ENCODE data around the gene NR2C2.
A peak's percentile ranks its signal among the peaks of the same experiment; 100 is the strongest.

Gene NR2C2

GRCh38 chr3:14969671-14970070, 22.3 kb downstream of the NR2C2 start:
- intact Hi-C loops (cut with DNase I; ENCODE audit: low total_unique reads) = no loop called here
- no peak for TF ChIP-seq CTCF (IDR thresholded peaks at IDR 0.05)
- peak overlapping the region in 1 of 2 donors; percentile 5 for H3K27ac ChIP-seq
- H3K36me3 ChIP-seq = peaks cover 18 to 34% (median 27%) of the 10 kb centered on the region in 3 donors
- H3K4me3 ChIP-seq = no peak overlapping the region
- DNase-seq = no peak
- H3K27me3 ChIP-seq = no peaks in the 10 kb centered on the region
- no peaks in the 10 kb centered on the region for H3K9me3 ChIP-seq
- H3K4me1 ChIP-seq = peaks cover 0 to 11% (median 0%) of the 10 kb centered on the region in 4 donors

GRCh38 chr3:14976317-14976716, 28.9 kb downstream of the NR2C2 start:
- Histone ChIP-seq H3K4me3 (no peak overlapping the region), H3K9me3 (no peaks in the 10 kb centered on the region), H3K27me3 (no peaks in the 10 kb centered on the region), H3K4me1 (peaks cover 0 to 21% (median 0%) of the 10 kb centered on the region in 4 donors), H3K27ac (no peak overlapping the region), H3K36me3 (peaks cover 17 to 24% (median 18%) of the 10 kb centered on the region in 3 donors)
- DNase-seq = no peak
- no peak for TF ChIP-seq CTCF (IDR thresholded peaks at IDR 0.05)
- intact Hi-C loops (cut with DNase I; ENCODE audit: low total_unique reads) = no loop called here

- intact Hi-C loops (cut with DNase I; ENCODE audit: low total_unique reads) = no loop called here
- H3K4me1 ChIP-seq = peaks cover 0 to 19% (median 0%) of the 10 kb centered on the region in 4 donors
- TF ChIP-seq CTCF (IDR thresholded peaks at IDR 0.05) = no peak
- no peak for DNase-seq
- H3K36me3 ChIP-seq = no peaks in the 10 kb centered on the region
- H3K9me3 ChIP-seq = no peaks in the 10 kb centered on the region
- H3K27ac ChIP-seq = no peak overlapping the region
- H3K27me3 ChIP-seq = no peaks in the 10 kb centered on the region
- no peak overlapping the region for H3K4me3 ChIP-seq
Measured at GRCh38 chr3:14980689-14981088, 33.3 kb downstream of the NR2C2 start.

DNA sequence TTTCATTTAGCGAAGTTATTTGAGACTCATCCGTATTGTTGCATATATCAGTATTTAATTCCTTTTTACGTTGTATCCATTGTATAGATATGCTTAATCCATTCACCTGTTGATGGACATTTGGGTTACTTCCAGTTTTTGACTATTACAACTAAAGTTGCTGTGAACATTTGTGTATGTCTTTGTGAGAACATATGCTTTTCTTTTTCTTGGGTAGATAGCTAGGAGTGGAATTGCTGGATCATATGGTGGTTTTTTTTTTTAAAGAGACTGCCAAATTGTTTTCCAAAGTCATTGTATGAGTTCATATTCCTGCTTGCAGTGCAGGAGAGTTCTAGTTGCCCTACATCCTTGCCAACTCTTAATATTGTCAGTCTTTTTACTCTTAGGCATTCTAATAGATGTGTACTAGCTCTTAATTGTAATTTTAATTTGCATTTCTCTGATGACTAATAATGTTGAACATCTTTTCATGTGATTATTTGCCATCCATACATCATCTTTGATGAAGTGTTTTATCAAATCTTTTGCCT, 37.3 kb downstream of the NR2C2 start:
- H3K9me3 ChIP-seq = no peaks in the 10 kb centered on the region
- H3K36me3 ChIP-seq = no peaks in the 10 kb centered on the region
- H3K4me1 ChIP-seq = peaks cover 0 to 18% (median 5%) of the 10 kb centered on the region in 4 donors
- intact Hi-C loops (cut with DNase I; ENCODE audit: low total_unique reads) = no loop called here
- H3K27ac ChIP-seq = no peak overlapping the region
- H3K4me3 ChIP-seq = no peak overlapping the region
- no peaks in the 10 kb centered on the region for H3K27me3 ChIP-seq
- no peak for DNase-seq
- TF ChIP-seq CTCF (IDR thresholded peaks at IDR 0.05) = no peak

DNA sequence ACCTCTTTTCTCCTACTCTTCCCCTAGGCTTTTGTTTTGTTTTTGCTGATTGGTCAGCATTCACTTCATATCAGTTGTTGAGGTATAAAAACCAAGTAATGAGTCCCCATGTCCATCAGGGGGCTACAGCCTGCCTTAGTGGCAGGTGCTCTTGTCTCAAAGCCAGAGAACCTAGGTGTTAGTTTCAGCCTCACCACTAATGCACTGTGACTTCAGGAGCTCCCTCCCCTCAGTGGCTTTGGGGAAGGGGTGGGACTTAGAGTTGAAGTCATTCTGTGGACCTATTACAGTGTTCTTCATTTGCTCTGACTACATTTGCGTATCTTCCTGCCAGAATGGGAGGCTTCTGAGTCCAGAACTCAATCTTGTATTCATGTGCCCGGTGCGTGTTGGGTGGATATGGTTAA, 41.6 kb downstream of the NR2C2 start:
- Histone ChIP-seq H3K4me3 (no peak overlapping the region), H3K27ac (no peak overlapping the region), H3K36me3 (no peaks in the 10 kb centered on the region), H3K9me3 (no peaks in the 10 kb centered on the region), H3K4me1 (peaks cover 0 to 38% (median 13%) of the 10 kb centered on the region in 4 donors), H3K27me3 (no peaks in the 10 kb centered on the region)
- intact Hi-C loops (cut with DNase I; ENCODE audit: low total_unique reads) = no loop called here
- DNase-seq = no peak
- TF ChIP-seq CTCF (IDR thresholded peaks at IDR 0.05) = no peak

Measured in tibial artery (tissue), 4 donors.